ENCODE measurements around the gene PTPRJ.

The PTPRJ gene

DNA sequence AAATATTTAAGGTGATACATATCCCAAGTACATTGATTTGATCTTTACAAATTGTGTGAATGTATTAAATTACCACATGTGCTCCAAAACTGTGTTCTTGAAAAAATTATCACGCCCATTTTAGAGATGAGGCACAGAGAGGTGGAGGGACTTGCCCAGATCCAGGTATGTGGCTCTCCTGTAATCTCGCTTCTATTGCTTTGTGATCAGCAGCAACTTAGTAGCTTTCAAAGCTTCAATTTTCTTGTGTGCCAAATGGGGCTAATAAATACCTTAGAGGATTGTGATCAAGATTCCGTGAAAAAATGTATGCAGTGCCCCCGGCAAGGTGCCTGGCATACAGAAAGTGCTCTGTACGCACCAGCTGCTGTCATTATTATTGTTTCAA, 18.0 kb downstream of the PTPRJ start:
- no peak for DNase-seq

GRCh38 chr11:47998733-47999359, 18.5 kb downstream of the PTPRJ start:
- no peak for DNase-seq

- DNase-seq: no peak
Measured at GRCh38 chr11:48000432-48000831, 20.1 kb downstream of the PTPRJ start.

GRCh38 chr11:48001438-48002021, 21.2 kb downstream of the PTPRJ start:
- DNase-seq: no peak

GRCh38 chr11:48002561-48002960, 22.2 kb downstream of the PTPRJ start:
- no peak for DNase-seq

DNA sequence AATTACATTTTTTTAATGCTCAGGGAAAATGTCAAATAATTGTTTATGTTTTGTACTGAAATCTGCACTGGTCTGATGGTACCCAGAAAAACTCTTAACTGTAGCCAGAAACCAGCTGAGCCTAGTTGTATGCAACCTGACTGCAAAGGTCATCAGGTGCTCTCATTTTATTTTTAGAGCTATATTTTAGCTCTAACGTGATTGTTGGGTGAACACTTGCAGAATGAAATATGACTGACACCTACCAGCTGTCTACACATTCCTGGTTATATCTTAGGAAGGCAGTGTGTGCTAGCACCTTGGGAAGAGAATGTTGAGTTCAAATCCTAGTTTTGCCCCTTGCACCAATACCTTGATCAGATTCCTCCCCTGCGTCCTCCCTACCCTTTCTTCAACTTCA, 23.6 kb downstream of the PTPRJ start:
- DNase-seq: no peak

DNA sequence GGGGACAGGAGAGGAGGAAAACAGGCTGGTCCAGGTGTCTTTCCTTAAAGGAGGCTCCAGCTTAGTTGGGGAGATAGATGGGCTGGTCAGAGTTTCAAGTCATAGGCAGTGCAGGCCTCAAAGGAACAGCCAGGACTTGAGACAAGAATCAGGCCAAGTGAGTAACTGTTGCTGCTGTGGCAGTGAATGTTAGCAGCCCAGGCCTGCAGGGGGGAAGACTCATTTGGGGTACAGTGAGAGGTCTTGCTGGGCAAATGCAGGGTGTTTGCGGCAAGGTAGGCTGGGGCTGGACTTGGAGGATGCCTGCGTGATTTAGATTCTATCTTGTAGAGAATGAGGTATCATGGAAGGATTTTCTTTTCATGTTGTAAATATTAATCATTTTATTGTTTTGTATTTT, 24.1 kb downstream of the PTPRJ start:
- no peak for DNase-seq

DNA sequence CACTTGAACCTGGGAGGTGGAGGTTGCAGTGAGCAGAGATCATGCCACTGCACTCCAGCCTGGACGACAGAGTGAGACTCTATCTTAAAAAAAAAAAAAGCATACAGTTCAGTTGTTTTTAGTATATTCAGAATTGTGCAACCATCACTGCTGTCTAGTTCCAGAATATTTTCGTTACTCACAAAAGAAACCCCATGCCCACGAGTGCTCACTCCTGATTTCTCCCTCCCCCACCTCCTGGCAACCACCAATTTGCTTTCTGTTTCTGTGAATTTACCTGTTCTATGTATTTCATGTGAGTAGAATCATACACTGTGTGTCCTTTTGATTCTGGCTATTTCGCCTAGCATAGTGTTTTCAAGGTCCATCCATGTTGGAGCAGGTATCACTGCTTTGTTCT, 24.8 kb downstream of the PTPRJ start:
- no peak for DNase-seq

- no peak for DNase-seq
Measured at GRCh38 chr11:48005831-48006270, 25.5 kb downstream of the PTPRJ start.

DNA sequence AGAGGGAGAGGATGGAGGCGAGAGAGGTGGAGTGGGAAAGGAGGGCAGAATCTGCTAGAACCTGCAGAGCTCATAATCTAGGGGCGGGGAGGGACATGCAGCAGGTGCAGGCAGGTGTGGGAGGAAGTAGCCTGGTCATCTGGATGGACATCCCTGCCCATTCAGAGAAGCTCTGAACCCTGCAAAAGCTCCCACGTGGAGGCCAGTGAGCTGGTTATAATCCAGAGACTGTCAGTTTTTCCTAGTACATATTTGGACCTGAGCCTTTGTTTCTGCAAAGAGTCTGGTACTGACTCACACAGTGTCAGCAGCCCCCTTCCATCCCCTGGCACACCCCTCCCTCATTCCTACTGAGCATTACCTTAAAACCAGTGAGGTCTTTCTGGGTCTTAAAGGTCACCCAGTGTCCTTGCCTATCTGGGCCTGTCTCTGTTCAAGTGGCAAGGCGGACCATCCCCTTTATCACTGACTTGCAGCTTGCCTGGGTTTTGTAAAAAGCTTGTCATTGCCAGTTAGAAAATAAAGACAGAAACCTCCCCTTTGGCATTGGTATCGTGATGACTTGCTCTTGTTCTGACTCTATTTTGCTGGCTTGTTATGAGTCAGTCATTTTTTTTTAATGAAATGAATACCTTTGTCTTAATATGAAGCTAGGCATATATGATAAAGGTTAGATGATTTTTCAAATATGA, 26.1 kb downstream of the PTPRJ start:
- DNase-seq: no peak

DNA sequence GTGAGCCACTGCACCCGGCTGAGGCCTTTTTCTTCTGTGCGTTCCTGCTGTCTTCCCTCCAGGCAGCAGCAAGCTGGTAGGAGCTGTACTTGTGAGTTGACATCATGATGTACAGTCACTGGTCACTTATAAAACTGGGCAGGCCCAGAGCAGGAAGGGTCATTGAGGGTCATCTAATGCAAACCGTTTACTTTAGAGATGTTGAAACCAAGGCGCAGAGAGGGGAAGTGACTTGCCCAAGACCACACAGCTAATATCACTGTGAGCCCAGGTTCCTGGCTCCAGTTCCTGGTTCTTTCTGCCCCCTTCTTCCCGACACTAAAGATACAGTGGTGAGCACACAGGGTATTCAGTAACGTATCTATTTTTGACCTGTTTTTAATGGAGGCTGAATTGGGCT, 27.3 kb downstream of the PTPRJ start:
- DNase-seq: no peak

DNA sequence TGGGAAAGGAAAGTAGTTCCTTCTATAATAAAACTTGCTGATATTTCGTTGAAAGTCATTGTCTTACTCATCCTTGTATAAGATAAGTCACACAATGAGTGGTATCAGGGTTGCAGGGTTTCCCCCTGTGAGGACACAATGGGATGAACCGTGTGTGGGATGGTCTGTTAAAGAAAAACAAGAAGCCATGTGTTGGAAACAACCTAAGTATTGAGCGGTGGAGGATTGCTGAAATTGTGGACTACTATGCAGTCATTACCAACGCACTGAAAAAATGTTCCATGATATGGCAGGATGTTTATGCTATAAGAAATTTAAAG, 28.6 kb downstream of the PTPRJ start:
- DNase-seq: no peak

DNA sequence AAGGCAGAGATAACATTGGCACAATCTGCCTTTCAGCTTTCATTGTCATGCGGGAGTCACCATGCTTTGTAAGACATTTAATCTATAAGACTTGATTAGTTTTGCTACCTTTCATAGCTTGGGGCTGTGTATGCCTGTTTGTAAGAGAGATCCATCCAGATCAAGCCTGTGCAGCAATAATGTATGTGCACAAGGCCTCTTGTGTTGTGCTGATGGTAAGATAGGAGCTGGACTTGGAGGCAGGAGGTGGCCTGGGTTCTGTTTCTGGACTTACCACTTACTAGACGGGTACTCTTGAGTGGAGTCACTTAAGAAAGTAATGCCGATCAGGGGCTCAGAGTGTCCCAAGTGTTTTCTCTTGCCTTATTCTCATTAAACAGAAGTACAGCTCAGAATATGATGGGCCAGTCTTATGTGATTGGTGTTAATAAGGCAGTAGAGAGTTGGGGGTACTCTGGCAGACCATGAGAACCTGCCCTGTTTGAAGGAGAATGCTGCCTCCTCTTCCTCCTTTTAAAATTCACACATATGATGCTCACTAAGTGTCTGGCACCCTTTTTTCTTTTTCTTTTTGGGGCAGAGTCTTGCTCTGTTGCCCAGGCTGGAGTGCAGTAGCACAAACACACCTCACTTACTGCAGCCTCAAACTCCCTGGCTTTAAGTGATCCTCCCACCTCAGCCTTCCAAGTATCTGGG, 30.9 kb downstream of the PTPRJ start:
- no peak for DNase-seq

DNA sequence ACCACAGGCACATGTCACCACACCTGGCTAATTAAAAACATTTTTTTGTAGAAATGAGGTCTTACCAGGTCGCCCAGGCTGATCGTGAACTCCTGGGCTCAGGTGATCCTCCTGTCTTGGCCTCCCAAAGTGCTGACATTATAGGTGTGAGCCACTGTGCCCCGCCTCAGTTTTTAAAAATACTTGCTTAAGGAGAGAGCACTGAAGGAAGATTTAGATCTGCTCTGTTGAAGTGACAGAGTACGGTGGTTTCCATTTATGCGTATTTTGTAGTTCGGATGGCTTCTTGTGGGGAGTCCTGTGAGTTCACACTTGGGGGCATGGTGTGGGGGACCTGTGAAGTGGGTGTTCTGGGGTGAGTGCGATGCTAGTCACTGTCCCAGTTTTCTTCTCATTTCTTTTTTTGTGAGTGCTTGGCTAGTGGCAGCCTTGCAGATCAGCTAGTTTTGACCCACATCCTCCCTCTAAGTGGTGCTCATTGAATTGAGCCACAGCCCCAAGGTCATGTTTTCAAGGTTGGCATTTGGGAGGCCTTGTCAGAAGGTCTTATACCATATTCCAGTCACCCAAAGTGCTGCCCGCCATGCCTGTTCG, 31.5 kb downstream of the PTPRJ start:
- no peak for DNase-seq

DNA sequence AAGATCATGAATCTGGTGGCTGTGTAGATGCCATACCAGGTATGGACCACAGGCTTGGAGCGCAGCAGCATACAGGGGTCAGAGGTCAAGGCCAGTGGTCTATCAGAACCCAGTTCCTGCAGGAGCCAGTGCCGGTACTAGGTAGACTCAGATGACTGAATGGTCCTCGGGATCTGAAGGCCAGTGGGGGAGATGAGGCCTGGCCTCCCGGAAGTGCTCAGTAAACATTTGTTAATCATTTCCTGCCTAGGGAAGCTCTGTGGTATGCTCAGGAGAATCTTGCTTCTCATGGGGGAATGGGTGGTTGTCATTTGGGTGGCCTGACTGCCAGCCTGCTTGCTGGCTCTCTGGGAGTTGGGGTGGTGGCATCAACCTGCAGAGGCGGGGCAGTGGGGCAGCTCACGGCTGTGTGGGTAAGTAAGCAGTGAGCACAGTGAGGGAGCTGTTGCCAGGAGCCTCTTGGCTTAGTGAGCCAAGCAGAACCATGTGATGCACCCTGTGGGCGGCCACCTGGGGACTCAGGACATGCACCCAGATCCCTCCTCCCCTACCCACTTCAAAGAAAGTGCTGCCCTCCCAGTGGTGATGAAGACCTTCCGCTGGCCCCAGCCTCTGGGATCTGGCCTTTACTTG, 33.0 kb downstream of the PTPRJ start:
- DNase-seq: no peak

- no peak for DNase-seq
Measured at GRCh38 chr11:48014917-48015316, 34.6 kb downstream of the PTPRJ start.

DNA sequence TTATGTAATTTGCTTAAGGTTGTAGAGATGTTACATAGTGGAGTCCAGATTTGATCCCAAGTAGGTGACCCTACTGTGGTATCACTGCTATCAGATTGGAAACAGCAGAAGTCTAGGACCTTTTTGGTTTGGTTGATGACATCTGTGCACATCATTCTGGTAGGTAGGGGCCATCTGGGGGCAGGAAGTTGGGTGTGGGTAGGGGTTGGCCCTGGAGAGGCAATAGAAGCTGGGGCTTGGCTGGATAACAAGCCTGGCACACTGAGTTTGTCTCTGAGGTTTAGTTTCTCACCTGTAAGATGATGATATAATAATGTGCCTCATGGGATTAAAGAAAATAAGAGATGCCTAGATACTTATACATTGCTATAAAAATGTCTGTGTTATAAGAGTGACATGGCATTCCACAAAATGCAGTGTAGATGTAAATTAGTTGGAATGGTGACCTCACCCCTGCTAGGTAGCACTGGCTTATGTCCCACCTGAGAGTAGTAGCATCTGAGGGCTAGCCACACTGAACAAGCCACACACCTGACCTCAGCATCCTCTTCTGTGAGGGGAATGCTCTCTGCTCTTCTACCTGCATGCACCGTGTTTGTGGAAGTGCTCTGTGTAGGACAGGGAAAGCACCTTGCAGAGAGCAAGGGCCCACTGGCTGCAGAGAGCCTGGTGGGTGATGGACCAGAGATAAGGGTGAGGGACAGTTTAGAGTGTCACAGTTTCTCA, 36.9 kb downstream of the PTPRJ start:
- DNase-seq: no peak

GRCh38 chr11:48017831-48018527, 37.6 kb downstream of the PTPRJ start:
- no peak for DNase-seq

DNA sequence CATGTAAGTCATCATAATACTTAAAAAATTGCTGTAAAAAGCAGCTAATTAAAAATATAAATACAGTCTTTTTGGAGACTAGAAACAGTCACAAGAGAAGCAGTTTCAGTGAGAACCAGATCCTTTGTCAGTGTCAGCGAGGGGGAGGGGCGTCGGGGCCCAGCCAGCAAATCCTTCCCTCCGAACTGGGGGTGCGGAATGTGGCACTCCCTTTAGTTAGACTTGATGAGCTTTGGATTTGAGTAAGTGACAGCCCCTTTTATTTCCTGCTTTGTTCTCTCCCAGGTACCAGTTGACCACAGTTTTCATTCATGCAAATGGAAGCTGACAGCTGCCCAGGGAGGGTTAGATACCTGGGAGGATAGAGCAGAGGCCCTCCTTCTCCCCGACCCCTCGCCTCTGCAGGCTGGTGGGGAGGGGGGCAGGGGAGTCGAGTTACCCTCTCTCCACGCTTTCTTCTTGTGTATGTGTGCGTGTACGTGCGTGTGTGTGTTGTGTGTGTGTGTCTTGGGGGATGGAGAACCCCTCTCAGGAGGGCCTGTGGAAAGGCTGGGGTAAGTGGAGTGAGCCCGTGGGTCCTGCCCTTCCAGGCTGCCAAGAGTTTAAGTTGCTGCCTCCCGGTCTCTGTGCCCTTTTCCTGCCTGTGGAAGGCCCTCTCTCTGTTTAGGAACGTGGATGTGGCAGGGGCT, 38.3 kb downstream of the PTPRJ start:
- DNase-seq: no peak

DNA sequence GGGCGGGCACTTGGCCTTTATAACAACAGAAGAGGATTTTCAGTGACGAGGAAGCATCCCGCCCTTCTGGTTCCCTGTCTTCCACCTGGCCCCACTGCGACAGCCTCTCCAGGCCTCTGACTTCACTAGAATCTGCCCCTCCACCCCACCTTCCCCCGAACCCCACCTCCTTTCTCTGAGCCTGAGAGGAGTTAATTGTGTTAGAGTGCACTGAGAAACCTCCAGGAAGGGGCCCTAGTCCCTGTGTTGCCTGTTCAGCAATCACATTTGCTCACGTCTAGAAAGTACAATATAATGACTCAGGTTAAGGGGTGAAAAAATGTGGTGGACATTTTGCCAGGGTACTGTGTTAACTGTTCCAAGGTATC, 38.8 kb downstream of the PTPRJ start:
- no peak for DNase-seq

- DNase-seq: no peak
Measured at GRCh38 chr11:48019595-48019994, 39.2 kb downstream of the PTPRJ start.

Data from GDM1 (cell line).